ENCODE data around the gene GABRP. TPM values are rescaled to one million over a fixed set of nuclear protein-coding genes. Genes with fewer than 3 reads are reported as not detected.

Gene GABRP
- total and polyA plus RNA-seq, 8 donors: 0.07 to 4.0 (median 0.23) TPM; not detected in 1

DNA sequence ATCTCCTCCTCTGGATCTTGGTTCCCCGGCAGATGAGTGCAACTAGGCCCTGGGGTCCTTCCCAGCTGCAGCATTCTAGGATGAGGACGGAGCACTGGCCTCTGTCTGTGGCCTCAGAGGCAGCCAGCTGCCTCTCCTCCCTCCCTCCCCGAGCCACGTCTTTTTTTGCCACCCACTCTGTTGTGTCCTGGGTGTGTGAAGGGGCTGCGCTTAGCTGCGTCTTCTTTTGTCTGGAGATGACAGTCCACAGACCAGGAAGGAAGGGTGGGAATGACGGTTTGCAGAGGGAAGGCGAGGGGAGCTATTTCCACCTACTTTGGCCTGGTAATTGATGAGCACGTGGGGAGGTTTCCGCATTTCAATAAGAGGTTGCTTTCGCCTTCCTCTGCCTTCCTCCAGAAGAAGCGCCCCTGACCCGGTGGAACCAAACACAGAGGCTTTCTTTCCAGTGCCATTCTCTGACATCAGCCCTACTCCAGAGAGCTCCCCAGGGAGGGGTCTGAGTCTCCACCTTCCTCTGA is 34.5 kb upstream of the GABRP start:
- Histone ChIP-seq H3K27me3 (no peaks in the 10 kb centered on the region), H3K4me3 (no peak overlapping the region), H3K9me3 (no peaks in the 10 kb centered on the region), H3K36me3 (no peaks in the 10 kb centered on the region), H3K27ac (peak overlapping the region in 3 of 4 donors; percentile 16 to 79 (median 22)), H3K4me1 (peaks cover 0 to 20% (median 12%) of the 10 kb centered on the region in 3 donors)
- WGBS, 2 donors: 81 to 85% methylated on average over 13 of the region's 13 CpGs
- DNase-seq (no peak), ATAC-seq (no peak), FAIRE-seq (no peak)
- TF ChIP-seq, protein P1, sequence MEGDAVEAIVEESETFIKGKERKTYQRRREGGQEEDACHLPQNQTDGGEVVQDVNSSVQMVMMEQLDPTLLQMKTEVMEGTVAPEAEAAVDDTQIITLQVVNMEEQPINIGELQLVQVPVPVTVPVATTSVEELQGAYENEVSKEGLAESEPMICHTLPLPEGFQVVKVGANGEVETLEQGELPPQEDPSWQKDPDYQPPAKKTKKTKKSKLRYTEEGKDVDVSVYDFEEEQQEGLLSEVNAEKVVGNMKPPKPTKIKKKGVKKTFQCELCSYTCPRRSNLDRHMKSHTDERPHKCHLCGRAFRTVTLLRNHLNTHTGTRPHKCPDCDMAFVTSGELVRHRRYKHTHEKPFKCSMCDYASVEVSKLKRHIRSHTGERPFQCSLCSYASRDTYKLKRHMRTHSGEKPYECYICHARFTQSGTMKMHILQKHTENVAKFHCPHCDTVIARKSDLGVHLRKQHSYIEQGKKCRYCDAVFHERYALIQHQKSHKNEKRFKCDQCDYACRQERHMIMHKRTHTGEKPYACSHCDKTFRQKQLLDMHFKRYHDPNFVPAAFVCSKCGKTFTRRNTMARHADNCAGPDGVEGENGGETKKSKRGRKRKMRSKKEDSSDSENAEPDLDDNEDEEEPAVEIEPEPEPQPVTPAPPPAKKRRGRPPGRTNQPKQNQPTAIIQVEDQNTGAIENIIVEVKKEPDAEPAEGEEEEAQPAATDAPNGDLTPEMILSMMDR (IDR thresholded peaks at IDR 0.05): no peak
- intact Hi-C loops (cut with DNase I): loop anchor here in 2 of 3 donors (5.0 to 10.0 kb wide), 2 partner anchors 38 to 46 kb away; no protein-coding TSS in a partner anchor

DNA sequence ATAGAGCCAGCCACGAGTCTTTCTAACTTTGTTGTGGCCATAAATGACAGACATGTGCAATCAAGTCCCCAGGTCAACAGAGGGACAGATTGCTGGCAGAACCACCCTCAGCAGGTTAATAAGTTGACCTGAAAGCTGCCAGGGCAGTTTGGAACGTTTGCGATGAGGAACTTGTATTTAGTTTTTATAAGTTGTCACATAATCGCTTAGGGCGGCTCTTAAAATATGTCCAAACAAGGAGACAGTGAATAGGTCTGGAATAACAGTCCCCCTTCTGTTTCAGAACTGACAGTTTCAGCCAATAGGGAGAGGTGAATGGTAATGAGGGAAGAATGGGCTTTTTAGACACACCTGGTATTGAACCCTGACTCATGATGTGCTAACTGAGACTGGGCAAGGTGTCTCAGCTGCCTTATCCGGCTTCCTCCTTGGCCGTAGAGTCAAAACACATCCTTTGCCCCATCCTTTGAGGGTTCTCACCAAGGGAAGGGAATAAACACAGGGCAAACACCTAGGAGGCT is 33.6 kb upstream of the GABRP start:
- no peaks in the 10 kb centered on the region for H3K9me3 ChIP-seq
- ATAC-seq (peak; percentile 32 to 65 (median 43)), FAIRE-seq (no peak), DNase-seq (peak in 3 of 6 donors; percentile 38 to 53 (median 42))
- TF ChIP-seq, protein P1 (IDR thresholded peaks at IDR 0.05): no peak
- H3K27me3 ChIP-seq: no peaks in the 10 kb centered on the region
- H3K27ac ChIP-seq: peak overlapping the region; percentile 66 to 79 (median 70)
- no peaks in the 10 kb centered on the region for H3K36me3 ChIP-seq
- peaks cover 0 to 12% (median 9%) of the 10 kb centered on the region in 3 donors for H3K4me1 ChIP-seq
- intact Hi-C loops (cut with DNase I): loop anchor here in 2 of 3 donors (5.0 to 10.0 kb wide), 2 partner anchors 37 to 45 kb away; no protein-coding TSS in a partner anchor
- peak overlapping the region in 1 of 4 donors; percentile 32 for H3K4me3 ChIP-seq
- WGBS, 2 donors: 28% methylated on average over 7 of the region's 7 CpGs

DNA sequence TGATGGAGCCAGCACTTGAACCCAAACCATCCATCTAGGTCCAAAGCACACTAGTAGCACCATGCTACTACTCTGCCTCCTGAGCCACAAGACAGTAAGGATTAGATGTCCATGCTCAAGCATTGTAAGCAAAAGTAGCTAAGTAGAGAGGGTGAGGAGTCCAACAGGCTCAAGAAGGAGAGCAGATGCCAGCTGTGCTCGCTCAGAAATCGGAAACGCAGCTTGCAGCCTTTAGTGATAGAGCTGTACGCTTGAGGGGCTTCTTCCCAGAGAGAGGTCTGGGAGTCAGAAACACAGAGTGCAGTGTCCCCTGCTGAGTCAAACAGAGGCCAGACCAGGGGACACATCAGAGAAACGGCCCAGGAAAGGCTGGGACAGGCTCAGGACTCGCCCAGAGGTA is 32.7 kb upstream of the GABRP start:
- TF ChIP-seq, protein P1 (IDR thresholded peaks at IDR 0.05): no peak
- DNase-seq (no peak), ATAC-seq (no peak), FAIRE-seq (no peak)
- H3K27me3 ChIP-seq: no peaks in the 10 kb centered on the region
- H3K4me1 ChIP-seq: peaks cover 6 to 15% (median 6%) of the 10 kb centered on the region in 3 donors
- H3K9me3 ChIP-seq: no peaks in the 10 kb centered on the region
- intact Hi-C loops (cut with DNase I): no loop called here
- peak overlapping the region; percentile 66 to 79 (median 70) for H3K27ac ChIP-seq
- WGBS, 2 donors: 79 to 84% methylated on average over 6 of the region's 6 CpGs
- peak overlapping the region in 1 of 4 donors; percentile 32 for H3K4me3 ChIP-seq
- H3K36me3 ChIP-seq: no peaks in the 10 kb centered on the region

DNA sequence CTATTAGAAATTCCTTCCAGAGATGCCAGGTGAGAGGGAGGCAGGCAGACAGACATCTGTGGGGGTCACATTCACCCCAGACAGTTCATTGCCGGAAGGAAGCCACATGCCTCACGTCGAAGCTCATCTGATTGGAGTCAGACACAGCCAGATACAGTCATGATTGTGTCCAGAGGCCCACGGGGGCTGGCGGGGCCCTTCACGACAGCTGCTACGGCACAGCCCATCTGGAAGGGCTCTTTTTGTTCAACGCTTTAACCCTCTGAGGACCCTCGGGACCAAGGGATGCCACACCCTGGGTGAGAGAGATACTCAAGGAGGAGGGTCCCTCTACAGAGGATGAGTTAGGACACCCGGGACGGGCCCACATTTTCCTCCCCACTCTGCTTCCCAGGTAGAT is 31.9 kb upstream of the GABRP start:
- Histone ChIP-seq H3K36me3 (no peaks in the 10 kb centered on the region), H3K27me3 (no peaks in the 10 kb centered on the region), H3K27ac (peak overlapping the region; percentile 66 to 79 (median 70)), H3K9me3 (no peaks in the 10 kb centered on the region), H3K4me3 (peak overlapping the region in 1 of 4 donors; percentile 32), H3K4me1 (peaks cover 12 to 24% (median 14%) of the 10 kb centered on the region in 3 donors)
- intact Hi-C loops (cut with DNase I): no loop called here
- FAIRE-seq (no peak), DNase-seq (no peak), ATAC-seq (no peak)
- TF ChIP-seq, protein P1 (IDR thresholded peaks at IDR 0.05): no peak
- 60 to 74% methylated on average over 11 of the region's 11 CpGs for WGBS, 2 donors

Measured in pancreas (tissue), 10 donors.